VCaP (cell line): ENCODE results near the gene ANKRD2.

ENCODE experiments used
- H3K27ac ChIP-seq: fragments of 450-650 bp; 2 replicates; pipeline ENCODE4 v1.5.1; 2017
- CTCF ChIP-seq: fragments of 450-650 bp; conservative IDR thresholded peaks from 2 replicates; pipeline ENCODE4 v1.5.1; 2017; ENCODE audit warnings: mild to moderate bottlenecking, moderate library complexity

ANKRD2 gene

GRCh38 chr10:97598407-97599271, 26.1 kb downstream of the ANKRD2 start:
- no peak overlapping the region for H3K27ac ChIP-seq
- TF ChIP-seq CTCF, result no peak

- no peak overlapping the region for H3K27ac ChIP-seq
- no peak for TF ChIP-seq CTCF
Observed at GRCh38 chr10:97599272-97599619, 26.7 kb downstream of the ANKRD2 start.

- TF ChIP-seq CTCF, result no peak
Observed at GRCh38 chr10:97600616-97601015, 28.0 kb downstream of the ANKRD2 start.

DNA sequence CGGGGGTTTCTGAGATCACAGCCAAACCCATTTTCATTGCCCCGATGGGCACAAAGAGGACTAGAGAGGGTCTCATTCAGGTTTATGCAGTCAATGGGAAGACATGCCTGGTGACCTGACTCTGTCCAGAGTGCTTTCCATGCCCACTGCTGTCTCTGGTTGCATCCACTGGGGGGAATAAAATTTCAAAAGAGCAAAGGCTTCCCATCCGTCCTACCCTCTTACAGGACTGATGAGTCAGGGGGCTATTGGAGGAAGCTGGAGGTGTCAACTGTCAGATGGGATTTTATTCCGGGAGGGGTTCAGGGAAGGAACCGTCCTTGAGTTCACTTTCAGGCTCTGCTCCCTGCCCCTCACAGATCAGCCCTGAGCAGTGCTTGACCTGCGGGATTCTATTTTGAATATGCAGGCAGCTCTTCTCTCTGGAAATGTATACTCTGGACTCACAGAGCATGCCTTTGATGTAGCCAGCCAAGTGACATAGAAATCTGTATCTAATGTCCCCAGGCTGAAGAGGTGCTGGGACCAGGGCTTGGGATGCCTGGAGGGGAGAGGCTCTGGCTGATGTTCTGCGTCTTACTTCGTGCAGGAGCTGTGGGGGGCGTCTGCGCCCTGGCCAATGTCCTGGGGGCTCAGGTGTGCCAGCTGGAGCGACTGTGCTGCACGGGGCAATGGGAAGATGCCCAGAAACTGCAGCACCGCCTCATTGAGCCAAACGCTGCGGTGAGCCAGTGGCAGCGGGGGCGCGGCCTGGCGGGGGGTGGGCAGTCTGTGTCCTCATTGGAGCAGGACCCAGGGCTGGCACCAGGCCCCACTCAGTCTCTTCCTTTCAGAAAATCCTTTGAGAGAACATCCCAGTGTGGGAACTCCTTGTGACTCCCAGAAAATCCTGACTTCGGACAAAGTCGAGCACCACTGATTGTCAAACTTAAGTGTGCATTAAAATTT, 29.0 kb downstream of the ANKRD2 start:
- H3K27ac ChIP-seq, result no peak overlapping the region
- TF ChIP-seq CTCF, result no peak

More at GRCh38 chr10:97600616-97601015, 28.0 kb downstream of the ANKRD2 start:
- no peak overlapping the region for H3K27ac ChIP-seq

GRCh38 chr10:97607095-97607636, 34.6 kb downstream of the ANKRD2 start:
- H3K27ac ChIP-seq, result no peak overlapping the region
- no peak for TF ChIP-seq CTCF

DNA sequence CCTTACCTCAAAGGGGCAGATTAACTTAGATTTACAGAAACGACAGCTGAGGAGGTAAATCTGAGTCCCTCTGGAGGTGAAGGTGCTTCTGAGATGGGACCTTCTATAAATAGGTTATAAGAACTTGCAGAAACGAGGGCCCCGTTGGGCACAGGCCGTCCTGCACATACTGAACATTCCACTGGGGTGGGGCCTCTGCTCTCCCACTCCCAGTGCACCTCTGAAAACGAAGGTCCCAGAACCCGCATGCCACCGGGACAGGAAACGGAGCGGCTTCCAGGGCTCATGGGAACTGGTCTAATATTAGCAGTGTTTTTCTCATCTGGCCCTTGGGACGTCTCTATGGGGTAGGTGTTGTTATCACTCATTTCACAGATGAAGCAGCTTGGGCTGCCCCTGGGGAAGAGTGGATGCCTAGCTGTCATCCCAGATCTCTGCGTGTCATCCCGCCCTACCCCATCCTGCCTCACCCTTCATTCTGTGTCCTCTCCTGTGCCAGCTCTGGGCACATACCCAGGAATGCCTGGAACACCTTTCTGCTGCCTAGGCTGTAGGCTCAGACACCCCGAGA, 36.5 kb downstream of the ANKRD2 start:
- H3K27ac ChIP-seq, result no peak overlapping the region
- TF ChIP-seq CTCF, result no peak

DNA sequence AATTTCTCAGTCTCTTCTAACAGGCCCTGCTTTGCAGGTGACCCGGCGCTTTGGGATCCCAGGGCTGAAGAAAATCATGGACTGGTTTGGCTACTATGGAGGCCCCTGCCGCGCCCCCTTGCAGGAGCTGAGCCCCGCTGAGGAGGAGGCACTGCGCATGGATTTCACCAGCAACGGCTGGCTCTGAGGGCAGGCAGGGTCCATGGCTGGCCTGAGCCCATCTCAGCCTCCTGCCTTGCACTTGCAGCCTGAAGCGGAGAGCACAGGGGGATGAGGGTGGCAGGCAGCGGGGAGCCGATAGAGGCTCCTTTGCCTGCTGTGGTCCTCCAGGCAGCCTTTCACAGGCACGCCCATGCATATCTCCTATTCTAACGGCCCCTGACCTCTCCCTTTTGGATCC, 38.9 kb downstream of the ANKRD2 start:
- no peak for TF ChIP-seq CTCF
- no peak overlapping the region for H3K27ac ChIP-seq
